ENCODE measurements around the gene LYRM1.

- TF ChIP-seq GATA2 (IDR thresholded peaks at IDR 0.05; ENCODE audit: low read depth, low read length) = no peak
- no peak for TF ChIP-seq GATA3 (IDR thresholded peaks at IDR 0.05; ENCODE audit: low read depth, low read length)
These were observed 49.1 kb downstream of the LYRM1 start for GRCh38 chr16:20949660-20950059.
